GM18505 (cell line): ENCODE results near the gene ATE1.
"Not testable (repeated sequence)": the region's sequence is repeated elsewhere in the genome, so short reads cannot be mapped to it uniquely, and the experiment has no call there.

Experiments used
- ATAC-seq: cut with Tn5 transposase; IDR thresholded peaks from one replicate; pipeline ENCODE4 v1.9.1; 2021; ENCODE audit not compliant: unreplicated experiment
- POLR2A ChIP-seq: IDR thresholded peaks from 4 replicates; pipeline ENCODE4 v1.6.1; 2011; ENCODE audit warnings: borderline replicate concordance; ENCODE audit not compliant: insufficient read depth, insufficient read length; ENCODE audit errors: extremely low read depth

ATE1 gene

GRCh38 chr10:121845044-121845784 lies 82.6 kb downstream of the ATE1 start:
- no peak for TF ChIP-seq POLR2A
- no peak for ATAC-seq

- no peak for TF ChIP-seq POLR2A
- no peak for ATAC-seq
Observed at GRCh38 chr10:121844537-121844936, 83.3 kb downstream of the ATE1 start.

- no peak for TF ChIP-seq POLR2A
- no peak for ATAC-seq
Observed at GRCh38 chr10:121843379-121843778, 84.5 kb downstream of the ATE1 start.

- no peak for TF ChIP-seq POLR2A
- no peak for ATAC-seq
Observed at GRCh38 chr10:121841862-121842261, 86.0 kb downstream of the ATE1 start.

- TF ChIP-seq POLR2A: no peak
- no peak for ATAC-seq
Observed at GRCh38 chr10:121838931-121839330, 88.9 kb downstream of the ATE1 start.

- ATAC-seq: no peak
- no peak for TF ChIP-seq POLR2A
Observed at GRCh38 chr10:121838149-121838548, 89.7 kb downstream of the ATE1 start.

- no peak for TF ChIP-seq POLR2A
- no peak for ATAC-seq
Observed at GRCh38 chr10:121836171-121836570, 91.7 kb downstream of the ATE1 start.

GRCh38 chr10:121835376-121835775 lies 92.5 kb downstream of the ATE1 start:
- ATAC-seq: no peak
- TF ChIP-seq POLR2A: no peak

- TF ChIP-seq POLR2A: no peak
- no peak for ATAC-seq
Observed at GRCh38 chr10:121834757-121835156, 93.1 kb downstream of the ATE1 start.

- TF ChIP-seq POLR2A: no peak
- no peak for ATAC-seq
Observed at GRCh38 chr10:121833387-121833786, 94.4 kb downstream of the ATE1 start.

- no peak for TF ChIP-seq POLR2A
- ATAC-seq: no peak
Observed at GRCh38 chr10:121832647-121833046, 95.2 kb downstream of the ATE1 start.

- no peak for ATAC-seq
- TF ChIP-seq POLR2A: no peak
Observed at GRCh38 chr10:121831777-121832176, 96.1 kb downstream of the ATE1 start.

- ATAC-seq: no peak
- TF ChIP-seq POLR2A: no peak
Observed at GRCh38 chr10:121831237-121831636, 96.6 kb downstream of the ATE1 start.

GRCh38 chr10:121830101-121830500 lies 97.7 kb downstream of the ATE1 start:
- no peak for TF ChIP-seq POLR2A
- no peak for ATAC-seq

GRCh38 chr10:121828045-121828444 lies 99.8 kb downstream of the ATE1 start:
- ATAC-seq: no peak
- TF ChIP-seq POLR2A: no peak

GRCh38 chr10:121826773-121827172 lies 101.1 kb downstream of the ATE1 start:
- ATAC-seq: not testable (repeated sequence)
